SK-N-MC (cell line): ENCODE measurements around the gene ASCC1.

ENCODE experiments used
- DNase-seq: peaks from one replicate; pipeline ENCODE4 v3.0.0-alpha.2; 2011; ENCODE audit warnings: low read depth, low spot score
- H3K27ac ChIP-seq: fragments of 200-600 bp; sonication (generic); 2 replicates; pipeline ENCODE4 v1.5.1; 2016; ENCODE audit warnings: mixed run types
- H3K36me3 ChIP-seq: fragments of 200-600 bp; sonication (generic); 2 replicates; pipeline ENCODE4 v1.6.1; 2017; ENCODE audit warnings: antibody characterized with exemption, low read length, mixed read lengths; ENCODE audit not compliant: insufficient read depth
- H3K4me3 ChIP-seq: fragments of 200-600 bp; sonication (generic); 2 replicates; pipeline ENCODE4 v1.5.1; 2016
- H3K9ac ChIP-seq: fragments of 200-600 bp; sonication (generic); 2 replicates; pipeline ENCODE4 v1.8.0; 2017; ENCODE audit warnings: mixed run types, mixed read lengths; ENCODE audit not compliant: insufficient read length
- H3K9me3 ChIP-seq: fragments of 200-600 bp; sonication (generic); 2 replicates; pipeline ENCODE4 v1.6.1; 2017; ENCODE audit warnings: low read depth, mild to moderate bottlenecking, antibody characterized with exemption, low read length, moderate library complexity, mixed read lengths
- EZH2 ChIP-seq: fragments of 200-600 bp; sonication (generic); IDR thresholded peaks from one replicate; pipeline ENCODE4 v1.6.1; 2017; ENCODE audit warnings: antibody characterized with exemption
- FOXP2 ChIP-seq: optimal IDR thresholded peaks from 2 replicates; pipeline ENCODE3; 2011; ENCODE audit warnings: mild to moderate bottlenecking, moderate library complexity; ENCODE audit not compliant: insufficient read depth; ENCODE audit errors: extremely low read length, control extremely low read depth
- POLR2AphosphoS5 ChIP-seq: IDR thresholded peaks from 2 replicates; pipeline ENCODE4 v1.6.1; 2012; ENCODE audit warnings: mild to moderate bottlenecking, low read depth, low read length, borderline replicate concordance

ASCC1 gene

DNA sequence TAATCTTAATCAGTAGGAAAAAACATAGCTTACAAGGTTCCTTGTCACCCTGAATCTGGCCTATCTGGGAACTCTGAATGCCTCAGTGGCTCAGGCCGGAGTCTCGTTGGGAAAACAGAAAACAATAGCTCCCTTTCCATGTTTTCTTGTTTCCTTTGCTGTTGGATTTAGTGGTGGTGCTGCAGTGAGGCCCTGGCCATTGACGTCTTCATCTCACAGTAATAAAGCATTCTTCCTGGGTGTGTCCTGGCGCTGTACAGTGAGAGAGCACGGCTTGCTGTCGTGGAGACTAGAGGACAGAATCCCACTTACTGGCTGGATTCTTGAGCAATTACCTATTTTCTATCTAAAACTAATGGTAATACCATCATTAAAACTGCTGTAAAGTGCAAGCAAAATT, 126.5 kb downstream of the ASCC1 start:
- Histone ChIP-seq H3K27ac (no peak overlapping the region), H3K4me3 (no peak overlapping the region), H3K9me3 (no peaks in the 10 kb centered on the region), H3K9ac (no peak overlapping the region), H3K36me3 (no peaks in the 10 kb centered on the region)
- no peak for TF ChIP-seq FOXP2
- no peak for DNase-seq

DNA sequence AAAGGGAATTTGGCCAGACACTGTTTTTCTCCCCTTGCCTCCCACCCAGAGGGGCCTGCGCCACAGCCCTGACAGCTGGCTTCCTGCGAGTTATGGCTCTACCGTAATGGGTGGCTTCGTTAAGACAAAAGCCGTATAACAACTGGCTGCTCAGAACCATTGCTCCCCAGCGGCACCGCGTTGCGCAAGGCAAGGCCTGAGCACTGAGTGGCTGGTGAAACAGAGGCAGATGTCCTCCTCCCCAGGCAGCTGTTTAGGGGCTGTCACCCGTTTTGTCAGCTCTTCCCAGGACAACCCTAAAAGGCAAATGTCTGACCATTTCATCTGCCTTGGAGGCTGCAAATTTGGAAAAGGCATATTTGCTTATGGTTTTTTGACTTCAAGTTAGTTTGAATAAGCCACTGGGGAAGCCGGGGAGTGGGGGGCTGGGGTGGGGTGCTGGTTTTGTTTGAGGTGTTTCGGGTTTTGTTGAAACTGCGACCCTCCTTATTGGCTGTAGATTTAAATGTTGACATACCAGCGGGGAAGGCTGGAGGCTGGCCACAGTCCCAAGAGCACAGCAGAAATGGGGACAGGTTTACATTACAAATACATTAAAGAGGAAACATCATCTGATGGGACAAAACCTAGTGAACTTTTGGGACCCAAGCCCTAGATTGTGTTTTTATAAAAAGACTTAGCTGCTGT, 127.0 kb downstream of the ASCC1 start:
- DNase-seq: no peak
- Histone ChIP-seq H3K36me3 (no peaks in the 10 kb centered on the region), H3K9ac (no peak overlapping the region), H3K27ac (no peak overlapping the region), H3K9me3 (no peaks in the 10 kb centered on the region), H3K4me3 (no peak overlapping the region)
- TF ChIP-seq EZH2 (no peak), FOXP2 (no peak), POLR2AphosphoS5 (no peak)

DNA sequence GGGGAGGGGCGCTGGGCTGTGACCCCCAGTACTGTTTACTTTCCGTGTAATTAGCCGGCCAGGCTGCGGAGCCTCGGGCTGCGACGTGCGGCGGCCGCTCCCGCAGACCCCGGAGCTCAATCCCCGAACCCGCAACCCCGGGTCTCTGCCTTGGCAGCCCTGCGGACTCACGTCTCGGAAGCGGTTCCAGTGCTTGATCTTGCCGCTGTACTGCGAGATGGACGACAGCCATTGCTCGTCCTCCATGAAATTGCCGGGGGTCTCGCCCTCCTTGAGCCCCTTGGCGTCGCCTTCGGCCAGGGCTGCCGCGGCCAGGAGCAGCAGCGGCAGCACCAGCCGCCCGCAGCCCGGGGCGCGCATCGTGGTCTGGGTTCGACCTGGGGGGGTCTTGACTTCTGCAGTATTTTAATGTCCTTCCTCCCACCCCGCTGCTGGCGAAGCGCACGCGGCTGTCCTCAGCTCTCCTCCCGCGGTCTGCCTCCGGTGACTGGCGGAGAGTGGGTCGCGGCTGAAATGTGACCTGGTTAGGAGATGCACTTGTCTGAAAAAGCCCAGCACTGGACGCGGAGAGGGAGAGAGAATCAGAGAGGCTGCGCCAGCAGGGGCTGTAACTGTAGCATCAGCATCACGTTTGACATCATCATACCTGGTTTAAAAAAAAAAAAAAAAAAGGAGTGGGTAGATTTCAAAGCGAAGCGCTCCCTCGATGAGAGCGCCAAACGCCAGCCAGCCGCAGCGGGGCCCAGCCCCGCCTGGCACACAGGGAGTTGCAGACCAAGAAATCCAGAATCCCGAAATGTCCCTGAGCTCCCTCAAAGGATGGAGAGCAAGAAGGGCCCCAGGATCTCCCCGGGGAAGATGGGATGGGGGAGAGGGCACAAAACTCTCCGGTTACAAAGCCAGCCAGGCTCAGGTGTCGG, 127.8 kb downstream of the ASCC1 start, which contains the start of gene SPOCK2:
TSS of gene SPOCK2 (minus strand) at position 583 of the 920 bp plus-strand sequence. CDS start at position 360, 223 bp downstream.
- no peak within 1 kb of the TSS for H3K27ac ChIP-seq
- no peaks in the 10 kb centered on the region for H3K9me3 ChIP-seq
- H3K9ac ChIP-seq: no peak within 1 kb of the TSS
- H3K36me3 ChIP-seq: no peaks in the 10 kb centered on the region
- no peak for TF ChIP-seq FOXP2
- no peak for TF ChIP-seq POLR2AphosphoS5
- no peak for TF ChIP-seq EZH2
- no peak for DNase-seq
- H3K4me3 ChIP-seq: no peak within 1 kb of the TSS

DNA sequence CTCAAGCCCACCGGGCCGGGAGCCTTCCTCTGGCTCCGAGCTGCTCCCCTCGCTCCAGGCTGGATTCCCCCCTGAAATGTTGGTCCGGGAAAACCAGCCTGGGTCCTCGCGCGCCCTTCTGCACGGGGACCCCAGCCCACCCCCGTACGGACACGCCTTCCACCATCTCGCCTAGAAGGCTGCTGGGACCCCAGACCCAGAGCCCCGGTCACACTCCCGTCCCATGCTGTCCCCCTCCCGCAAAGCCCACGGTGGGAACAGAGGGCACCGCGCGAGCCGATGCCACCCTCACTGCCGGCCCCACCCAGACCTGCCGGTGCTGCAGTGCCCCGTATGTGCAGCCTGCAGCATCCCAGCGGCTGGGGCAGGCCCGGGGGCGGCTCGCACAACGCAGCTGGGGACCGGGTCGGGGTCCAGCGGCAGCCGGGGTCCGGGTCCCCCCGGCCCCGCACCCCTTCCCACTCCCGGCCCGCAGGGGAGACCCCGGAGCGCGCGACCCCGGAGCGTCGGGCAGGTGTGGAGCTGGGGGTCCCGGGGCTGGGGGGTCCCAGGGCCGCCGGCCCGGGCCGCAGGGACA, 128.6 kb downstream of the ASCC1 start:
- Histone ChIP-seq H3K4me3 (no peak overlapping the region), H3K36me3 (no peaks in the 10 kb centered on the region), H3K9ac (no peak overlapping the region), H3K9me3 (no peaks in the 10 kb centered on the region), H3K27ac (no peak overlapping the region)
- TF ChIP-seq FOXP2 (no peak), EZH2 (no peak), POLR2AphosphoS5 (no peak)
- DNase-seq: no peak

DNA sequence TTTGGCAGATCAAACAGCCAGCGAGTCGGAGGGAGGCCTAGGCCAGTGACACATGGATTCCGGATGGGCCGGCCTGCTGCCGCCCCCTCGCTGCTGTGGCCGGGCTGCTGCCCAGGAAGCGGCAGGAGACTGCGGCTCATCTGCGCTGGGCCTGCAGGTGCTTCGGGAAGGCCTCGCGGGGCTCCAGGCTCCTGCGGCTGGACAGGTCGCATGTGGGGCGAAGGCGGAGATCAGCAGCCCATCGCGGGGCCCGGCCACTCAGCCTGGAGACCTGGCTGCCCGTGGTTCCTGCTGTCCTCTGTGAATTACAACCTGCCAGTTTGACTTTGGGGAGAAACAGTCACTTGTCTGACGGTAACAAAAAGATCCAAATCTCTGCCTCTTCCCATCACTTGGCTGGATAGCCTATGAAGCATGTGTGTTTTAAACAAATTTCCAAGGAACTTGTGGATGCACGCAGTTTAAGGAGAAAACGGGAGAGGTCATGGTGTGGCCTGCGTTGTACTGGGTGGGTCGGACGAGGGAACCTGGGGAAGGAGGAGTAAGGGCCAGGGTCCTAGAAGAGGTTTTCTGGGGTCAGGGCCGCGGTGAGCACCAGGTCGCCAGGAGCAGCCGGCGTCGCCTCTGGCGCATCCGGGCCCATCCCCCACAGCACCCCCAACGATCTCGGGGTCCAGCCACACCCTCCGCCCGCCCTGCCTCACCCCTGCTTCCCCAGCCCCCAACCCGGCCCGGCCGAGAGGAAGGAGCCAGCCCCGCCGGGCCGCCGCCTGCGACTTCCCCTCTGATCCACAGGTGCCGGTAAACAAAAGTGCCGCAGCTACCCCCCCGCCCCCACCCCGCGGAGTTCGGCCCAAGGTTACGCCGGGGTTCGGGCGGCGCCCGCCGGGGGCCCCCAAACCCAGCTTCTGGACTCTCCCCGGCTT, 129.3 kb downstream of the ASCC1 start:
- no peak for TF ChIP-seq FOXP2
- no peak for TF ChIP-seq EZH2
- TF ChIP-seq POLR2AphosphoS5: no peak
- no peaks in the 10 kb centered on the region for H3K9me3 ChIP-seq
- H3K27ac ChIP-seq: no peak overlapping the region
- DNase-seq: no peak
- H3K36me3 ChIP-seq: no peaks in the 10 kb centered on the region
- H3K9ac ChIP-seq: no peak overlapping the region
- no peak overlapping the region for H3K4me3 ChIP-seq

DNA sequence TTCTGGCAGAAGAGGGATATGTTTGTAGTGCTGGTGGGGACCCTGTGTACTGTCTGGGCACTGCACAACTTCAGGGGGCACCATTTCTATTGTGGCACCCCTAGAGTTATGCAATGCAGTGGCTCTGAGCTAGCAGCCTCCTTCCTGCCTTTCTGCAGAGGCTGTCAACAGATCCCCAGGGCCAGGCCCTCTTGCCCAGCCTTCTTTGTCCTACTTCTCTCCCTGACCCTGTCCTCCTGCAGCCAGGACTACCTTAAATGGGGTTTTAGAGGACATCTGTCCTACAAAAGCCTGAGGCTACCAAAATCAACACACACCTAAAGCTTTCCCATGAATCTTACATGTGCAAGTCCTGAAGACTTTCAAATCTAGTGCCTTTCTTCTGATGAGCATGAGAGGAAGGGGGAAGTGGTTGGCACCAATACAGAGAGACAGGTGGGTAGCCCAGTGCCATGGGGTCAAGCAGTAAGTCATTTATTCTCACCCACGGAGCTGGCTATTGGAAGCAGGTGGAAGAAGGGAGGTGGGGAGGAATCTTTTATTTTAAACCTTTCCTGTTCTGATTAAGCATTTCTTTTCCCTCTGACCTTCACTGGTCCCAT, 130.1 kb downstream of the ASCC1 start:
- Histone ChIP-seq H3K9me3 (no peaks in the 10 kb centered on the region), H3K4me3 (no peak overlapping the region), H3K36me3 (no peaks in the 10 kb centered on the region), H3K27ac (no peak overlapping the region), H3K9ac (no peak overlapping the region)
- DNase-seq: no peak
- no peak for TF ChIP-seq EZH2

DNA sequence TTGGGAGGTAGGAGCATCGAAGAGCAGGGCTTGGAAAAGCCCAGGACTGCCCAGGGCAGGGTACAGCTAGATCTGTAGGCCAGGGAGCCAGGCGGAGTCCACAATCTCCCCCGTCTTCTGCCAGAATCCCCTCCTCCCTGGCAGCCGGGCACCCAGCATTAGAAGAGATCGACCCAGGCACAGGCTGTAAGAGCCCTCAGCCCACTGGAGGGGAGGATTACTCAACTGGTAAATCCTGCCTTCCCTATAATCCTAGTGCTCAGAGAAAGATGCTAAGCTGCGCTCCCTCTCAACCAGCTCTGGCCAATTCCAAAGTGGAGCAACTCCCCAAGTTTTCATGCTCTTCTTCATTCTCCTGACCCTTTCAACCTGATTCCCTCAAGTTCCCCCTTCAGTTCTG, 130.9 kb downstream of the ASCC1 start:
- Histone ChIP-seq H3K27ac (no peak overlapping the region), H3K9ac (no peak overlapping the region), H3K36me3 (no peaks in the 10 kb centered on the region), H3K9me3 (no peaks in the 10 kb centered on the region), H3K4me3 (no peak overlapping the region)
- no peak for DNase-seq
- TF ChIP-seq POLR2AphosphoS5 (no peak), EZH2 (no peak), FOXP2 (no peak)
